HEK293 (cell line): Measurements from ENCODE around the gene GNG12.

Experiments
- CTCF ChIA-PET: fragments of 350-600 bp; formaldehyde crosslinking; extraction: SDS; loops from one replicate; lab custom pipeline; 2021; ENCODE audit warnings: antibody characterized with exemption; lab: Yijun Ruan, JAX
- POLR2A ChIA-PET: fragments of 300-600 bp; formaldehyde crosslinking; extraction: SDS; loops from one replicate; lab custom pipeline; 2020; ENCODE audit warnings: antibody characterized with exemption, inconsistent platforms; lab: Yijun Ruan, JAX
- H3K27ac ChIP-seq: fragments of 200-500 bp; sonication (Bioruptor generic); 2 replicates; pipeline ENCODE4 v1.5.1; 2014; ENCODE audit warnings: low read depth, low read length, control low read depth, inconsistent platforms; ENCODE audit errors: extremely low read depth
- H3K36me3 ChIP-seq, 2 experiments: fragments of 200-500 bp in 1 of 2; sonication (Bioruptor generic) in 1 of 2; 1 replicate in 1 of 2; 2 replicates in 1 of 2; pipeline ENCODE4 v1.5.1; 2014 to 2017; ENCODE audit warnings: inconsistent platforms in 2 of 2, low read length in 2 of 2; ENCODE audit not compliant: control insufficient read depth in 2 of 2, insufficient read depth in 1 of 2
- H3K4me1 ChIP-seq: fragments of 200-500 bp; sonication (Bioruptor generic); 2 replicates; pipeline ENCODE4 v1.5.1; 2014; ENCODE audit warnings: mild to moderate bottlenecking, low read length, inconsistent platforms; ENCODE audit not compliant: control insufficient read depth, insufficient read depth
- H3K4me3 ChIP-seq: 2 replicates; pipeline ENCODE4 v1.5.1; 2011; ENCODE audit warnings: low read depth, mild to moderate bottlenecking, control low read depth, low read length, moderate library complexity
- H3K9me3 ChIP-seq: fragments of 200-500 bp; sonication (Bioruptor generic); 2 replicates; pipeline ENCODE4 v1.5.1; 2014; ENCODE audit warnings: low read depth, low read length, inconsistent platforms; ENCODE audit not compliant: control insufficient read depth, insufficient read depth
- BCL11B ChIP-seq: fragments of 450-650 bp; formaldehyde crosslinking; IDR thresholded peaks from 2 replicates; pipeline ENCODE4 v1.5.1; 2016; ENCODE audit warnings: low read depth, missing biosample characterization, missing genetic modification characterization
- GLIS2 ChIP-seq: fragments of 450-650 bp; formaldehyde crosslinking; IDR thresholded peaks from 2 replicates; pipeline ENCODE4 v1.5.1; 2016; ENCODE audit warnings: missing biosample characterization, missing genetic modification characterization
- PRDM6 ChIP-seq: fragments of 450-650 bp; formaldehyde crosslinking; IDR thresholded peaks from 2 replicates; pipeline ENCODE4 v1.5.1; 2017; ENCODE audit warnings: missing biosample characterization, missing genetic modification characterization
- YY1 ChIP-seq: fragments of 450-650 bp; formaldehyde crosslinking; IDR thresholded peaks from 2 replicates; pipeline ENCODE4 v1.5.1; 2018; ENCODE audit warnings: missing biosample characterization, missing genetic modification characterization
- ZNF184 ChIP-seq: fragments of 450-650 bp; IDR thresholded peaks from 2 replicates; pipeline ENCODE4 v1.5.1; 2018; ENCODE audit warnings: missing biosample characterization, mild to moderate bottlenecking, missing genetic modification characterization
- ZNF214 ChIP-seq: fragments of 450-650 bp; formaldehyde crosslinking; IDR thresholded peaks from 2 replicates; pipeline ENCODE4 v1.5.1; 2017; ENCODE audit warnings: missing biosample characterization, mild to moderate bottlenecking, missing genetic modification characterization, borderline replicate concordance
- ZNF280C ChIP-seq: fragments of 450-650 bp; formaldehyde crosslinking; IDR thresholded peaks from 2 replicates; pipeline ENCODE4 v1.5.1; 2016; ENCODE audit warnings: missing biosample characterization, missing genetic modification characterization
- ZNF292 ChIP-seq: fragments of 450-650 bp; formaldehyde crosslinking; IDR thresholded peaks from 2 replicates; pipeline ENCODE4 v1.5.1; 2016; ENCODE audit warnings: low read depth, missing biosample characterization, missing genetic modification characterization, borderline replicate concordance
- ZNF548 ChIP-seq: fragments of 450-650 bp; formaldehyde crosslinking; IDR thresholded peaks from 2 replicates; pipeline ENCODE4 v1.5.1; 2016; ENCODE audit warnings: missing biosample characterization, missing genetic modification characterization
- ZNF571 ChIP-seq: fragments of 450-650 bp; formaldehyde crosslinking; IDR thresholded peaks from 2 replicates; pipeline ENCODE4 v1.5.0; 2017; ENCODE audit warnings: missing biosample characterization, missing genetic modification characterization
- TF ChIP-seq, protein P1 (sequence below): fragments of 450-650 bp; formaldehyde crosslinking; IDR thresholded peaks from 2 replicates; pipeline ENCODE4 v1.5.1; 2016; ENCODE audit warnings: missing biosample characterization, missing genetic modification characterization
- TF ChIP-seq, protein P2 (sequence below): fragments of 450-650 bp; formaldehyde crosslinking; IDR thresholded peaks from 2 replicates; pipeline ENCODE4 v1.5.1; 2016; ENCODE audit warnings: missing biosample characterization, missing genetic modification characterization, borderline replicate concordance

GNG12 gene

DNA sequence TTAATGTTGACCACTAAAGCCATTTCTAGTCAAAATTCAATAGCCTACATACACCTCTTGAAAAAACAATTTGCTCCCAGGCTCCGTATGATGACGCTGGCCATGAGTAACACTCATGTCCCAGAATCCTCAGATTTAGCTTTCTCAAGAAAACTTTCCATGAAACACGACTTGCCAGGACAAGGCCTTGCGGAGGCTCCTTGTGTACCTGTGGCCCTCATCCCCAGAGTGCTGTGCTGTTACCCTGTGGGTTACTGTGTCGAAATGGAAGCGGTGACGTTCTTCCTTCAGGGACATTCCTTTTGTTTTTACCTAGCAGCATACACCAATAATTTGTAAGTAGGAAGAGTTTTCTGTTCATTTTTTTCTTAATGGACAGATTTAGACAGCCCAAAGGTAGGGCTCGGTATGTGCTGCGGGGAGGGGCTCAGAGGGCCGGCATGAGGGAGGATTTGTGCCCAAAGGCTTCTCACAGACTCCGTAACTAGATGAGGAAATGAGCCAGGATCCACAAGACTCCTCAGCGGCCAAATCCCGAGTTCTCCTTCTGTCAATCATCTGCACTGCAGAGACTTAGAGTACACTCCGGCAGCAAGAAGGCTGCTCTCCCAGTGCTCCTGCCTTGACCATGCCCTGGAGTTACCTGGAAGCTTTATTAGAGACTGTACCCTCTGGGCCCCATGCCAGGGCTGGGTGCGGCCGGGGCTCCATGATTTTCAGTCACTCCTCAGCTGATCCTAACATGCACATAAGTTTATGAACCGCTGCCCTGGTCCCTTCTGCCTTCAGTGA lies 17.8 kb downstream of the GNG12 start:
- ChIA-PET CTCF (interaction anchor here (0.9 to 1.3 kb wide), 3 partner anchors 10 to 14 kb away, joined by 3 to 4 read pairs (median 3); no protein-coding TSS in a partner anchor), POLR2A (interaction anchor here (1.8 kb wide), 1 partner anchor 131 kb away, joined by 6 read pairs; the partner anchor contains the start of gene GADD45A)
- H3K9me3 ChIP-seq, result no peaks in the 10 kb centered on the region; the same call in 1 of the 2 replicates
- H3K36me3 ChIP-seq, result no peaks in the 10 kb centered on the region
- no peak overlapping the region for H3K27ac ChIP-seq
- TF ChIP-seq ZNF571 (tag by site-specific recombination) (no peak), GLIS2 (tag by site-specific recombination) (no peak), ZNF280C (tag by site-specific recombination) (no peak), ZNF184 (tag by site-specific recombination) (no peak), PRDM6 (tag by site-specific recombination) (no peak), BCL11B (no peak), YY1 (tag by site-specific recombination) (no peak), ZNF292 (tag by site-specific recombination) (no peak), ZNF548 (tag by site-specific recombination) (no peak)
- TF ChIP-seq, protein P1, sequence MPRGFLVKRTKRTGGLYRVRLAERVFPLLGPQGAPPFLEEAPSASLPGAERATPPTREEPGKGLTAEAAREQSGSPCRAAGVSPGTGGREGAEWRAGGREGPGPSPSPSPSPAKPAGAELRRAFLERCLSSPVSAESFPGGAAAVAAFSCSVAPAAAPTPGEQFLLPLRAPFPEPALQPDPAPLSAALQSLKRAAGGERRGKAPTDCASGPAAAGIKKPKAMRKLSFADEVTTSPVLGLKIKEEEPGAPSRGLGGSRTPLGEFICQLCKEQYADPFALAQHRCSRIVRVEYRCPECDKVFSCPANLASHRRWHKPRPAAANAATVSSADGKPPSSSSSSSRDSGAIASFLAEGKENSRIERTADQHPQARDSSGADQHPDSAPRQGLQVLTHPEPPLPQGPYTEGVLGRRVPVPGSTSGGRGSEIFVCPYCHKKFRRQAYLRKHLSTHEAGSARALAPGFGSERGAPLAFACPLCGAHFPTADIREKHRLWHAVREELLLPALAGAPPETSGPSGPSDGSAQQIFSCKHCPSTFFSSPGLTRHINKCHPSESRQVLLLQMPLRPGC (tag by site-specific recombination), result no peak
- TF ChIP-seq, protein P2, sequence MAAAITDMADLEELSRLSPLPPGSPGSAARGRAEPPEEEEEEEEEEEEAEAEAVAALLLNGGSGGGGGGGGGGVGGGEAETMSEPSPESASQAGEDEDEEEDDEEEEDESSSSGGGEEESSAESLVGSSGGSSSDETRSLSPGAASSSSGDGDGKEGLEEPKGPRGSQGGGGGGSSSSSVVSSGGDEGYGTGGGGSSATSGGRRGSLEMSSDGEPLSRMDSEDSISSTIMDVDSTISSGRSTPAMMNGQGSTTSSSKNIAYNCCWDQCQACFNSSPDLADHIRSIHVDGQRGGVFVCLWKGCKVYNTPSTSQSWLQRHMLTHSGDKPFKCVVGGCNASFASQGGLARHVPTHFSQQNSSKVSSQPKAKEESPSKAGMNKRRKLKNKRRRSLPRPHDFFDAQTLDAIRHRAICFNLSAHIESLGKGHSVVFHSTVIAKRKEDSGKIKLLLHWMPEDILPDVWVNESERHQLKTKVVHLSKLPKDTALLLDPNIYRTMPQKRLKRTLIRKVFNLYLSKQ (tag by site-specific recombination), result no peak
- H3K4me1 ChIP-seq, result peaks cover 11% of the 10 kb centered on the region; the same call in 1 of the 2 replicates
- no peak overlapping the region for H3K4me3 ChIP-seq

GRCh38 chr1:67814121-67814772 lies 19.0 kb downstream of the GNG12 start:
- Histone ChIP-seq H3K9me3 (no peaks in the 10 kb centered on the region; the same call in 1 of the 2 replicates), H3K4me1 (peaks cover 11% of the 10 kb centered on the region; the same call in 1 of the 2 replicates), H3K27ac (no peak overlapping the region), H3K4me3 (no peak overlapping the region), H3K36me3 (no peaks in the 10 kb centered on the region)
- CTCF ChIA-PET, result interaction anchor here (0.5 to 1.3 kb wide), 3 partner anchors 9 to 301 kb away, joined by 3 to 5 read pairs (median 4); no protein-coding TSS in a partner anchor
- POLR2A ChIA-PET, result interaction anchor here (1.8 kb wide), 1 partner anchor 129 kb away, joined by 6 read pairs; the partner anchor contains the start of gene GADD45A
- no peak for TF ChIP-seq ZNF214 (tag by site-specific recombination)
